ENCODE results near the gene IFITM1. TPM values are rescaled to one million over a fixed set of nuclear protein-coding genes. Genes with fewer than 3 reads are reported as not detected.
A peak's percentile ranks its signal among the peaks of the same experiment; 100 is the strongest.

IFITM1 gene
- total RNA-seq, 2 experiments from 2014 or later, result 296 to 304 TPM

DNA sequence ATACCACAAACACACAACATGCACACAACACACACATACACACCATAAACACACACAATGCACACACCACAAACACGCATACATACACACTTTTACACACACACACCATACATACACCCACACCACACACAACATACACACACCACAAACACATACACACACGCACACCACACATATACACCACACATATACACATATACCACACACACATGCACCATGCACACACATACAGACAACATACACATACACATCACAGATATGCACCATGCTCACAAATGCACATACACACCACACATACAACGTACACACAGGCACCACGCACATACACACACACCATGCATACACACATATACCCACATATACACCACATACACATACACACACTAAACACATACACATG is 43.7 kb downstream of the IFITM1 start:
- ChIA-PET CTCF (interaction anchor here (2.0 kb wide), 1 partner anchor 11 kb away, joined by 6 read pairs; no protein-coding TSS in a partner anchor), POLR2A (no interaction called here)
- DNase-seq (no peak), ATAC-seq (no peak)
- intact Hi-C loops (cut with micrococcal nuclease), result no loop called here
- TF ChIP-seq CTCF (IDR thresholded peaks at IDR 0.05), result no peak
- Mint-ChIP-seq H3K27me3 (no peaks in the 10 kb centered on the region), H3K4me3 (no peak overlapping the region), H3K4me1 (ENCODE audit: low read depth) (peaks cover 29% of the 10 kb centered on the region), H3K9me3 (no peaks in the 10 kb centered on the region), H3K36me3 (ENCODE audit: low read depth) (no peaks in the 10 kb centered on the region), H3K27ac (no peak overlapping the region)

DNA sequence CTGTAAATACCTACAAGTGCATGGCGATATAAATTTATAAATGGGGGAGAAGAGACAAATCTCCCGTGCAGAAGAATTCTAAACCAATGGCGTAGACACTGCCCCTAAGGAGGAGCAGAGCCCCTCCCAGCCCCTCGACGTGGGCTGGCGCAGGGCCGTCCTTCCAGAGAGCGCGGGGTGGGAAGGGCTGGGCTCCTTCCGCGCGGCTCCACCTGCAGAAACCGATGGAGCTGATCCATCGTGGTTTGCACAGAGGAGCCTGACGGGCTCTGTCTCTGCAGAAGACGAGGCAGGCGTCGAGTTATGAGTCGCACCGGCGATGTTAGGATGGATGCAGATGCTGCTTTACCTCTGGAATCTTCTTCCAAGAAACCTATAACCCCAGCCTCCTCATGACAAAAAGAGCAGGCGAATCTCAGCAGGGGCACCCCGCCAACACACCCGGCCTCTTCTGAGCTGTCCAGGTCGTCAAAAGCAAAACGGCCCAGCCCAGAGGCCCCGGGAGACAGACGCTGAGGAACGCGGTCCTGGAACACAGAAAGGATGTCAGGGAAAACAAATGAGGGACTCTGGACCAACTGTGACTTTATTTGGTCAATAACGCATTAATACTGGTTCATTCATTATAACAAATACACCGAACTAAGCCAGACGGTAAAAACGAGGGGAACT is 44.4 kb downstream of the IFITM1 start:
- Mint-ChIP-seq H3K27me3 (no peaks in the 10 kb centered on the region), H3K9me3 (no peaks in the 10 kb centered on the region), H3K27ac (no peak overlapping the region), H3K36me3 (ENCODE audit: low read depth) (no peaks in the 10 kb centered on the region), H3K4me1 (ENCODE audit: low read depth) (peaks cover 22% of the 10 kb centered on the region), H3K4me3 (no peak overlapping the region)
- ATAC-seq (no peak), DNase-seq (no peak)
- intact Hi-C loops (cut with micrococcal nuclease), result no loop called here
- POLR2A ChIA-PET, result interaction anchor here (0.6 to 1.0 kb wide), 3 partner anchors 53 to 152 kb away, joined by 3 read pairs; no protein-coding TSS in a partner anchor
- no peak for TF ChIP-seq CTCF (IDR thresholded peaks at IDR 0.05)
- CTCF ChIA-PET, result interaction anchor here (1.2 to 3.5 kb wide), 3 partner anchors 10 to 108 kb away, joined by 5 to 17 read pairs (median 6); no protein-coding TSS in a partner anchor

DNA sequence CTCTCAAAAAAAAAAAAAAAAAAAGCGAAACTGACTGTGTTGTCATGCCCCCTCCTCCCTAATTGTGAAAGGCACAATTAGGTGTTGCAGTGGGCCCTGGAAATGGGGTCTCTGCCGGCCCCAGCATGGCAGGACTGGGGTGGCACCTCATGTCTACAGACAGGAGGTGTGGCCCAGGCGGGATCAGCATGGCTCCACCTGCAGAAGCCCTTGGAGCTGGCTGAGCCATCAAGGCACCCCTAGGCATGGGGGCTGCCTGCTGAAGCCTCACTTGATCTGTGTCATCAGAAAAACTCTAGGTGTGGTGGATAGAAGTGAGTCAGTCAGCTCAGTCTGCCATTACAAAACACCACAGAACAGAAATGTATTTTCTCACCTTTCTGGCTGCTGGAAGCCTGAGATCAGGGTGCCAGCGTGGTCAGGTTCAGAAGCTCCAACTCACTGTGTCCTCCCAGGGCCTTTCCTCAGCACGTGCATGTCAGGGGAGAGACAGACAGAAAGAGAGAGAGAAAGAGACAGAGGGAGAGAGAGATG is 45.4 kb downstream of the IFITM1 start:
- peak overlapping the region; percentile 10 for H3K27ac Mint-ChIP-seq

GRCh38 chr11:360326-361280 is 46.8 kb downstream of the IFITM1 start:
- no peak for TF ChIP-seq CTCF (IDR thresholded peaks at IDR 0.05)
- Mint-ChIP-seq H3K9me3 (no peaks in the 10 kb centered on the region), H3K36me3 (ENCODE audit: low read depth) (no peaks in the 10 kb centered on the region), H3K27me3 (peaks cover 3% of the 10 kb centered on the region), H3K27ac (no peak overlapping the region), H3K4me3 (no peak overlapping the region), H3K4me1 (ENCODE audit: low read depth) (peaks cover 7% of the 10 kb centered on the region)
- CTCF ChIA-PET, result interaction anchor here (1.1 to 5.1 kb wide), 5 partner anchors 41 to 110 kb away, joined by 3 to 42 read pairs (median 17); partner anchors contain the start of genes IFITM2 and NLRP6
- ATAC-seq, result no peak
- no peak for DNase-seq
- intact Hi-C loops (cut with micrococcal nuclease), result no loop called here
- POLR2A ChIA-PET, result interaction anchor here (1.2 kb wide), 1 partner anchor 44 kb away, joined by 3 read pairs; no protein-coding TSS in a partner anchor

More for the DNA sequence above, 45.4 kb downstream of the IFITM1 start:
- intact Hi-C loops (cut with micrococcal nuclease), result no loop called here
- Mint-ChIP-seq H3K9me3 (no peaks in the 10 kb centered on the region), H3K36me3 (ENCODE audit: low read depth) (no peaks in the 10 kb centered on the region), H3K4me1 (ENCODE audit: low read depth) (peaks cover 13% of the 10 kb centered on the region), H3K27me3 (no peaks in the 10 kb centered on the region), H3K4me3 (no peak overlapping the region)
- ChIA-PET CTCF (interaction anchor here (1.2 to 3.5 kb wide), 4 partner anchors 9 to 108 kb away, joined by 3 to 17 read pairs (median 6); no protein-coding TSS in a partner anchor), POLR2A (interaction anchor here (0.7 to 1.2 kb wide), 4 partner anchors 42 to 89 kb away, joined by 3 read pairs; no protein-coding TSS in a partner anchor)
- ATAC-seq (peak; percentile 67), DNase-seq (peak; percentile 57)
- TF ChIP-seq CTCF (IDR thresholded peaks at IDR 0.05), result no peak
